Left lung (tissue), 14 donors: ENCODE data around the gene ADAD2. TPM values are rescaled to one million over a fixed set of nuclear protein-coding genes. Genes with fewer than 3 reads are reported as not detected.

Experiments
- ATAC-seq: fragments of 200-7000 bp; cut with Tn5 transposase; one replicate; pipeline ENCODE4 v1.9.1; 2020; ENCODE audit warnings: moderate library complexity
- DNase-seq, 4 donors: peaks; one replicate each; pipeline ENCODE4 v3.0.0-alpha.2; 2013 to 2020
- H3K27ac ChIP-seq, 2 donors: fragments of 200-600 bp; sonication (generic) in 1 of 2; one replicate each; pipeline versions ENCODE4 v1.5.0 to v1.8.0; 2020 to 2021
- H3K27me3 ChIP-seq, 2 donors: fragments of 200-600 bp; sonication (generic) in 1 of 2; one replicate each; pipeline versions ENCODE4 v1.5.0 to v1.8.0; 2020 to 2021
- H3K36me3 ChIP-seq, 2 donors: fragments of 200-600 bp; sonication (generic) in 1 of 2; one replicate each; pipeline versions ENCODE4 v1.5.0 to v1.8.0; 2020 to 2021
- H3K4me1 ChIP-seq, 2 donors: fragments of 200-600 bp; one replicate each; pipeline ENCODE4 v1.8.0; 2021
- H3K4me3 ChIP-seq, 2 donors: fragments of 200-600 bp; sonication (generic) in 1 of 2; one replicate each; pipeline versions ENCODE4 v1.5.0 to v1.8.0; 2020 to 2021; ENCODE audit warnings: mild to moderate bottlenecking in 1 of 2
- H3K9me3 ChIP-seq, 2 donors: fragments of 200-600 bp; sonication (generic) in 1 of 2; one replicate each; pipeline versions ENCODE4 v1.5.0 to v1.8.0; 2020 to 2021
- CTCF ChIP-seq, 2 donors: fragments of 200-600 bp; sonication (generic) in 1 of 2; IDR thresholded peaks; one replicate each; pipeline versions ENCODE4 v1.5.0 to v1.8.0; 2021; ENCODE audit warnings: antibody characterized with exemption in 2 of 2
- intact Hi-C, 2 donors: fragments of 100-400 bp; cut with DNase I; formaldehyde crosslinking; loops; one replicate each; pipeline versions ENCODE4 v1.11.2 to v1.14.2; 2022
- long read RNA-seq, 12 donors: library from polyadenylated mRNA in 2 of 12; unstranded in 2 of 12; transcript quantifications; one replicate each; pipeline ENCODE4 v2.0.0 and lab custom pipeline, GENCODE V29; 2019 to 2026
- polyA plus RNA-seq, 6 donors: library from polyadenylated mRNA; unstranded; fragments of 120-200 nt; gene quantifications; one replicate each; pipeline ENCODE4 v1.2.1, GENCODE V29; 2013; ENCODE audit not compliant: insufficient read length in 6 of 6
- total RNA-seq, 2 donors: library from RNA; stranded (reverse); fragmentation: NEBNext Ultra II Directional; extraction: Animal tissue kit (Norgen Biotek cat#: 25700); gene quantifications; one replicate each; pipeline ENCODE4 v1.2.1, GENCODE V29; 2021
- donor health status: DM: no; HTN: yes; CAD: no.
- donor health status: DM: no; HTN: no; CAD: no.

ADAD2 gene
- total RNA-seq = under 1 TPM; 0.09 to 0.24 TPM
- polyA plus RNA-seq = 1 to 10 TPM in 1 of 6 donors, under 1 TPM in 5; 0.32 to 1.4 (median 0.68) TPM
- long read RNA-seq, donor 1 = 0 reads
- long read RNA-seq, donor 2 = 0 reads
- long read RNA-seq, donor 3 = 0 reads
- long read RNA-seq, donor 4 = 0 reads
- long read RNA-seq, donor 5 = 0 reads
- long read RNA-seq, donor 6 = 0 reads
- long read RNA-seq, donor 7 = 0 reads
- long read RNA-seq, donor 8 = 0 reads
- long read RNA-seq, donor 9 = 0 reads
- long read RNA-seq, donor 10 = 0 reads
- long read RNA-seq, donor 11 = 0 reads
- long read RNA-seq, donor 12 = 0 reads

GRCh38 chr16:84190731-84191388, at the start of gene ADAD2:
Gene ADAD2, plus strand, starts transcription at chr16:84191157. Its CDS starts 74 bp downstream, at chr16:84191231.
- Histone ChIP-seq H3K4me3 (no peak within 1 kb of the TSS), H3K9me3 (no peaks in the 10 kb centered on the region), H3K36me3 (no peaks in the 10 kb centered on the region), H3K27me3 (peaks cover 0 to 17% of the 10 kb centered on the region in 2 donors), H3K27ac (no peak within 1 kb of the TSS), H3K4me1 (peaks cover 3 to 7% of the 10 kb centered on the region in 2 donors)
- DNase-seq = no peak
- no peak for TF ChIP-seq CTCF (IDR thresholded peaks at IDR 0.05)
- intact Hi-C loops = no loop called here
- no peak for ATAC-seq

GRCh38 chr16:84143081-84143480, 47.9 kb upstream of the ADAD2 start:
- Histone ChIP-seq H3K9me3 (no peaks in the 10 kb centered on the region), H3K27me3 (peaks cover 0 to 18% of the 10 kb centered on the region in 2 donors), H3K27ac (no peak overlapping the region), H3K4me1 (peaks cover 14 to 20% of the 10 kb centered on the region in 2 donors), H3K36me3 (no peaks in the 10 kb centered on the region), H3K4me3 (no peak overlapping the region)
- TF ChIP-seq CTCF (IDR thresholded peaks at IDR 0.05) = no peak
- DNase-seq (no peak), ATAC-seq (no peak)
- intact Hi-C loops = no loop called here

GRCh38 chr16:84143784-84144199, 47.2 kb upstream of the ADAD2 start:
- Histone ChIP-seq H3K4me1 (peaks cover 14 to 20% of the 10 kb centered on the region in 2 donors), H3K4me3 (peak overlapping the region; percentile 78 to 81), H3K27me3 (peaks cover 0 to 20% of the 10 kb centered on the region in 2 donors), H3K9me3 (no peaks in the 10 kb centered on the region), H3K36me3 (no peaks in the 10 kb centered on the region), H3K27ac (no peak overlapping the region)
- DNase-seq (no peak), ATAC-seq (no peak)
- TF ChIP-seq CTCF (IDR thresholded peaks at IDR 0.05) = no peak
- intact Hi-C loops = no loop called here

GRCh38 chr16:84144209-84144858, 46.6 kb upstream of the ADAD2 start:
- TF ChIP-seq CTCF (IDR thresholded peaks at IDR 0.05) = no peak
- Histone ChIP-seq H3K9me3 (no peaks in the 10 kb centered on the region), H3K27me3 (peaks cover 0 to 20% of the 10 kb centered on the region in 2 donors), H3K36me3 (no peaks in the 10 kb centered on the region), H3K4me3 (peak overlapping the region; percentile 78 to 81), H3K27ac (peak overlapping the region; percentile 69 to 83), H3K4me1 (peaks cover 13 to 20% of the 10 kb centered on the region in 2 donors)
- DNase-seq (peak; percentile 23 to 86 (median 36)), ATAC-seq (peak; percentile 50)
- intact Hi-C loops = no loop called here
